ENCODE measurements around the gene CYTIP.

GRCh38 chr2:157388827-157389226, 55.1 kb downstream of the CYTIP start:
- TF ChIP-seq NFRKB (IDR thresholded peaks at IDR 0.05) (no peak), SP1 (IDR thresholded peaks at IDR 0.05) (no peak), SUZ12 (IDR thresholded peaks at IDR 0.05) (no peak), CTBP1 (IDR thresholded peaks at IDR 0.05; ENCODE audit: borderline replicate concordance) (no peak), HDGF (IDR thresholded peaks at IDR 0.05; ENCODE audit: borderline replicate concordance) (no peak), BHLHE40 (IDR thresholded peaks at IDR 0.05; ENCODE audit: borderline replicate concordance) (no peak)

All from HEK293T (cell line).